Transverse colon (tissue), 4 donors: ENCODE measurements around the gene PTPRO. TPM values are rescaled to one million over a fixed set of nuclear protein-coding genes. Genes with fewer than 3 reads are reported as not detected.

Source experiments
- DNase-seq: peaks from one replicate; pipeline ENCODE4 v3.0.0-alpha.2; 2019
- H3K27ac ChIP-seq, 4 donors: fragments of 200-600 bp; sonication (generic); 2 replicates each; pipeline ENCODE4 v1.5.1; 2016 to 2018; ENCODE audit warnings: inconsistent platforms in 4 of 4
- H3K27me3 ChIP-seq: fragments of 200-600 bp; sonication (generic); 2 replicates; pipeline ENCODE4 v1.5.1; 2017; ENCODE audit warnings: inconsistent platforms
- H3K36me3 ChIP-seq, 4 donors: fragments of 200-600 bp; sonication (generic); 2 replicates each; pipeline ENCODE4 v1.5.1; 2017 to 2019; ENCODE audit warnings: inconsistent platforms in 4 of 4
- H3K4me1 ChIP-seq, 4 donors: fragments of 200-600 bp; sonication (generic); 2 replicates each; pipeline ENCODE4 v1.5.1; 2017 to 2020; ENCODE audit warnings: inconsistent platforms in 4 of 4
- H3K4me3 ChIP-seq, 4 donors: fragments of 200-600 bp; sonication (generic); 1 replicate in 1 of 4; 2 replicates in 3 of 4; pipeline versions ENCODE4 v1.5.1 to v1.6.1; 2017 to 2019; ENCODE audit warnings: inconsistent platforms in 4 of 4
- H3K9me3 ChIP-seq, 2 donors: fragments of 200-600 bp; sonication (generic); 2 replicates each; pipeline ENCODE4 v1.5.1; 2017 to 2019; ENCODE audit warnings: inconsistent platforms in 2 of 2
- EP300 ChIP-seq: sonication (generic); formaldehyde crosslinking; IDR thresholded peaks from one replicate; pipeline ENCODE4 v1.6.1; 2017; ENCODE audit warnings: antibody characterized with exemption, low read depth
- POLR2A ChIP-seq: fragments of 450-650 bp; IDR thresholded peaks from one replicate; pipeline ENCODE4 v1.6.1; 2016; ENCODE audit warnings: antibody characterized with exemption, mild to moderate bottlenecking, moderate library complexity
- POLR2AphosphoS5 ChIP-seq, 3 donors: sonication (generic); formaldehyde crosslinking; IDR thresholded peaks; one replicate each; pipeline ENCODE4 v1.6.1; 2016; ENCODE audit warnings: antibody characterized with exemption in 3 of 3
- WGBS, 2 donors: methylation state at CpG; one replicate each; pipeline ENCODE4 v1.1.5; 2018; ENCODE audit warnings: low coverage in 1 of 2; 5-methylcytosine and 5-hydroxymethylcytosine counted together
- in situ Hi-C, 4 donors: fragments of 200-750 bp; cut with MboI; loops; one replicate each; pipeline versions ENCODE4 v1.15.0 to v1.15.1; 2017; ENCODE audit warnings: low sequenced_read_pairs in 3 of 4, low pct_ligation_motif_present in 1 of 4, low pct_unique_long_range_greater_than_20kb in 1 of 4
- intact Hi-C: fragments of 100-400 bp; cut with DNase I; formaldehyde crosslinking; loops from one replicate; pipeline ENCODE4 v1.15.1; 2023; ENCODE audit warnings: low total_unique reads
- total RNA-seq, 4 donors: library from RNA; depleted of rRNA; stranded (reverse); fragments of >200 nt; gene quantifications; one replicate each; pipeline ENCODE4 v1.1.0, GENCODE V29; 2016
- TF ChIP-seq, protein P1 (sequence below), 5 experiments: fragments of 200-600 bp in 3 of 5; fragments of 450-650 bp in 2 of 5; sonication (generic) in 3 of 5; IDR thresholded peaks; 1 replicate in 2 of 5; 2 replicates in 3 of 5; pipeline ENCODE4 v1.5.1; 2016 to 2017; ENCODE audit warnings: antibody characterized with exemption in 5 of 5, inconsistent platforms in 3 of 5, mild to moderate bottlenecking in 2 of 5, moderate library complexity in 1 of 5

The PTPRO gene
- total RNA-seq, 4 donors from 2014 or later = 0.75 to 7.9 (median 5.5) TPM

DNA sequence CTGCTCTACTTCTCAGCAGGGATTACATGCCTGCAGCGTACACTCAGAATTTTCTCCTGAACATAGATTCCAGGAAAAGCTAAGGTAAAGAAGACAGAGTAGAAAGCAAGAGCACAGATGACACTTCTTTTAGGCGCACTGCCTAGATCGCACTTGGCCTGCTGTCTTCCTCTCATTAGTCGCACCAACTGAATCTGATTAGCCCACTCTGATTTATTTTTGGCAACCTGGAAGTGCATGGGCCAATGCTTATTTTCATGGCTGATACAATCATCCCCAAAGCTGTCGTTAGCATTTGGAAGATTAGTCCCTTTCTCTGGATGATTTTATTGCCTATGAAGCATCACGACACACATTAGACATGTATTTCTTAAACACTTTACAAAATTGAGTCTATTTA lies 152.5 kb downstream of the PTPRO start:
- no peaks in the 10 kb centered on the region for H3K27me3 ChIP-seq
- no peak for DNase-seq
- H3K27ac ChIP-seq = no peak overlapping the region
- in situ Hi-C loops (no loop called here), intact Hi-C loops (no loop called here)
- TF ChIP-seq, protein P1, sequence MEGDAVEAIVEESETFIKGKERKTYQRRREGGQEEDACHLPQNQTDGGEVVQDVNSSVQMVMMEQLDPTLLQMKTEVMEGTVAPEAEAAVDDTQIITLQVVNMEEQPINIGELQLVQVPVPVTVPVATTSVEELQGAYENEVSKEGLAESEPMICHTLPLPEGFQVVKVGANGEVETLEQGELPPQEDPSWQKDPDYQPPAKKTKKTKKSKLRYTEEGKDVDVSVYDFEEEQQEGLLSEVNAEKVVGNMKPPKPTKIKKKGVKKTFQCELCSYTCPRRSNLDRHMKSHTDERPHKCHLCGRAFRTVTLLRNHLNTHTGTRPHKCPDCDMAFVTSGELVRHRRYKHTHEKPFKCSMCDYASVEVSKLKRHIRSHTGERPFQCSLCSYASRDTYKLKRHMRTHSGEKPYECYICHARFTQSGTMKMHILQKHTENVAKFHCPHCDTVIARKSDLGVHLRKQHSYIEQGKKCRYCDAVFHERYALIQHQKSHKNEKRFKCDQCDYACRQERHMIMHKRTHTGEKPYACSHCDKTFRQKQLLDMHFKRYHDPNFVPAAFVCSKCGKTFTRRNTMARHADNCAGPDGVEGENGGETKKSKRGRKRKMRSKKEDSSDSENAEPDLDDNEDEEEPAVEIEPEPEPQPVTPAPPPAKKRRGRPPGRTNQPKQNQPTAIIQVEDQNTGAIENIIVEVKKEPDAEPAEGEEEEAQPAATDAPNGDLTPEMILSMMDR (IDR thresholded peaks at IDR 0.05) = no peak
- TF ChIP-seq EP300 = no peak
- no peak for TF ChIP-seq POLR2A
- no peaks in the 10 kb centered on the region for H3K4me1 ChIP-seq
- H3K36me3 ChIP-seq = no peaks in the 10 kb centered on the region
- 58 to 82% methylated on average over 2 to 6 of the region's 6 CpGs for WGBS, 2 donors
- H3K9me3 ChIP-seq = no peaks in the 10 kb centered on the region
- H3K4me3 ChIP-seq = no peak overlapping the region

DNA sequence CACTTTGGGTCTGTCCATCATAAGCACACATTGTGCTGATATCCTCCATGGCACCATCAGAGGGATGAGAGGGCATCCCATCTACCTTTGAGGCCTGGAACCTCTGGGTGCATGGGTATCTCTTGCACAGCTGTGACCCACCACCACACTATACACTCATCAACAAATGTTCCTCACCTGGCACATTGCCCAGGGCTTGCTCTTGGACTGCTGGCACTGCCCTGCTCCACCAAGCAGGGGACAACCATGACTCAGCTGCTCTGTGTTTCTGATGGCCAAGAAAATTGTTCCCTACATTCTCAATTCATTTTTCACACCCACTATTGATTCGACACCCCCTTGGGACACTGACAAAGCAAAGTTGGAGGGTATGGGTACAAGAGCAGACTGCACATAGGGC lies 155.5 kb downstream of the PTPRO start:
- H3K27me3 ChIP-seq = no peaks in the 10 kb centered on the region
- intact Hi-C loops = no loop called here
- H3K9me3 ChIP-seq = no peaks in the 10 kb centered on the region
- H3K4me3 ChIP-seq = no peak overlapping the region
- H3K36me3 ChIP-seq = no peaks in the 10 kb centered on the region
- H3K27ac ChIP-seq = no peak overlapping the region
- TF ChIP-seq EP300 (no peak), POLR2A (no peak), POLR2AphosphoS5 (IDR thresholded peaks at IDR 0.05) (no peak)
- TF ChIP-seq, protein P1 (IDR thresholded peaks at IDR 0.05) = no peak
- in situ Hi-C loops = no loop called here
- H3K4me1 ChIP-seq = no peaks in the 10 kb centered on the region
- WGBS, 2 donors = 80 to 88% methylated on average over 1 of the region's 1 CpG
- no peak for DNase-seq

DNA sequence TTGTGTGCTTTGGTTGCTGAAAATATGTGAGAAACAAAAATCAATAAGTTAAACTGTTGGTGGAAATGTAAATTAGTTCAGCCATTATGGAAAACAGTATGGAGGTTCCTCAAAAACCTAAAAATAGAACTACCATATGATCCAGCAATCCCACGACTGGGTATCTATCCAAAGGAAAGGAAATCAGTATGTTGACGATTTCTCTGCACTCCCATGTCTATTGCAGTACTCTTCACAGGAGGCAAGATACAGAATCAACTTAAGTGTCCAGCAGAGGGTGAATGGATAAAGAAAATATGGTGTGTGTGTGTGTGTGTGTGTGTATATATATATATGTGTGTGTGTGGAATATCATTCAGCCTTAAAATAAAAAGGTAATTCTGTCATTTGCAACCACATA lies 159.5 kb downstream of the PTPRO start:
- intact Hi-C loops (no loop called here), in situ Hi-C loops (no loop called here)
- Histone ChIP-seq H3K27me3 (peaks cover 4% of the 10 kb centered on the region), H3K27ac (no peak overlapping the region), H3K36me3 (no peaks in the 10 kb centered on the region), H3K9me3 (no peaks in the 10 kb centered on the region), H3K4me1 (no peaks in the 10 kb centered on the region), H3K4me3 (no peak overlapping the region)
- no peak for TF ChIP-seq POLR2AphosphoS5 (IDR thresholded peaks at IDR 0.05)
- no peak for TF ChIP-seq POLR2A
- no peak for TF ChIP-seq EP300
- TF ChIP-seq, protein P1 (IDR thresholded peaks at IDR 0.05) = no peak
- no peak for DNase-seq
- WGBS, 2 donors = 91 to 93% methylated on average over 2 of the region's 2 CpGs

DNA sequence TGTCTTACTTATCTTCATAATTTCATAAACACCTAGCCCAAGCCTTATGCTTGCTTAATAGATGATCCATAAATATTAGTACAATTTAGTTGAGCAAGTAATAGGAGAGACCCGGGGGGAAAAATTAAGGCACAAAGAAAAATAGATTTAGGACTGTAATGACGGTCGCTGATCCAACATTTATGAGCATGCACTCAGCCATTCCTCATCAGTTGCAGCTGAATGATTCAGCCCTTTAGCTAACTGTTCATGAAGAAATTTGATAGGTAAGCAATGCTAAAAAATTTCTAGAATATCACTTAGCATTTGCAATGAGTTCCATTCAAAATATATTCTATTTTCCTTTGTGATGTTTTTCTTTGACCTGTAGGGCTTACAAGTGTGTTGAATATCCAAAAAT lies 163.2 kb downstream of the PTPRO start:
- no peak overlapping the region for H3K27ac ChIP-seq
- 85 to 89% methylated on average over 3 of the region's 3 CpGs for WGBS, 2 donors
- no peaks in the 10 kb centered on the region for H3K9me3 ChIP-seq
- TF ChIP-seq EP300 (no peak), POLR2AphosphoS5 (IDR thresholded peaks at IDR 0.05) (no peak), POLR2A (no peak)
- TF ChIP-seq, protein P1 (IDR thresholded peaks at IDR 0.05) = no peak
- H3K36me3 ChIP-seq = no peaks in the 10 kb centered on the region
- in situ Hi-C loops (no loop called here), intact Hi-C loops (no loop called here)
- H3K27me3 ChIP-seq = peaks cover 4% of the 10 kb centered on the region
- DNase-seq = no peak
- no peaks in the 10 kb centered on the region for H3K4me1 ChIP-seq
- H3K4me3 ChIP-seq = no peak overlapping the region
